ENCODE data around the gene GLRX3. TPM values are rescaled to one million over a fixed set of nuclear protein-coding genes. Genes with fewer than 3 reads are reported as not detected.

The GLRX3 gene
- total RNA-seq, 1 experiment from 2014 or later, result 142 TPM

GRCh38 chr10:130208807-130209206, 72.6 kb downstream of the GLRX3 start (continued):
- no peak for TF ChIP-seq ZNF512 (CRISPR knock-in tag; IDR thresholded peaks at IDR 0.05; ENCODE audit: borderline replicate concordance)
- TF ChIP-seq GRHL2 (CRISPR knock-in tag; IDR thresholded peaks at IDR 0.05; ENCODE audit: insufficient replicate concordance, severe bottlenecking), result no peak
- TF ChIP-seq ZNF232 (CRISPR knock-in tag; IDR thresholded peaks at IDR 0.05), result no peak
- no peak for TF ChIP-seq NFE2L1 (CRISPR knock-in tag; IDR thresholded peaks at IDR 0.05)

GRCh38 chr10:130212746-130213145, 76.6 kb downstream of the GLRX3 start:
- ChIA-PET CTCF (no interaction called here), POLR2A (no interaction called here)
- Mint-ChIP-seq H3K4me1 (no peaks in the 10 kb centered on the region), H3K27me3 (ENCODE audit: low read depth) (peaks cover 16% of the 10 kb centered on the region), H3K36me3 (peaks cover 41% of the 10 kb centered on the region), H3K4me3 (no peak overlapping the region), H3K9me3 (peaks cover 51% of the 10 kb centered on the region), H3K27ac (no peak overlapping the region)
- TF ChIP-seq E2F5 (CRISPR knock-in tag; IDR thresholded peaks at IDR 0.05), result no peak
- no peak for TF ChIP-seq HMGXB4 (CRISPR knock-in tag; IDR thresholded peaks at IDR 0.05)
- TF ChIP-seq ATF1 (CRISPR knock-in tag; IDR thresholded peaks at IDR 0.05), result no peak
- no peak for TF ChIP-seq ZNF138 (CRISPR knock-in tag; conservative IDR thresholded peaks at IDR 0.05)
- TF ChIP-seq ZNF425 (CRISPR knock-in tag; conservative IDR thresholded peaks at IDR 0.05), result no peak
- TF ChIP-seq E2F1 (CRISPR knock-in tag; IDR thresholded peaks at IDR 0.05), result no peak
- no peak for TF ChIP-seq CDX4 (CRISPR knock-in tag; IDR thresholded peaks at IDR 0.05; ENCODE audit: borderline replicate concordance)
- no peak for TF ChIP-seq MLX (CRISPR knock-in tag; IDR thresholded peaks at IDR 0.05)
- ATAC-seq (no peak), DNase-seq (ENCODE audit: low spot score) (no peak)

- CTCF ChIA-PET, result no interaction called here
- Mint-ChIP-seq H3K4me3 (no peak overlapping the region), H3K9me3 (peaks cover 59% of the 10 kb centered on the region), H3K27ac (no peak overlapping the region), H3K27me3 (ENCODE audit: low read depth) (peaks cover 16% of the 10 kb centered on the region), H3K4me1 (no peaks in the 10 kb centered on the region), H3K36me3 (peaks cover 48% of the 10 kb centered on the region)
- DNase-seq (ENCODE audit: low spot score), result no peak
- POLR2A ChIA-PET, result no interaction called here
- ATAC-seq, result no peak
- TF ChIP-seq STAT6 (CRISPR knock-in tag; conservative IDR thresholded peaks at IDR 0.05; ENCODE audit: low read depth), result no peak
- no peak for TF ChIP-seq ERG (CRISPR knock-in tag; IDR thresholded peaks at IDR 0.05)
- no peak for TF ChIP-seq ZNF317 (CRISPR knock-in tag; IDR thresholded peaks at IDR 0.05; ENCODE audit: borderline replicate concordance, low read depth)
- TF ChIP-seq IRF1 (CRISPR knock-in tag; IDR thresholded peaks at IDR 0.05), result no peak
Observed at GRCh38 chr10:130213286-130214080, 77.3 kb downstream of the GLRX3 start.
